ENCODE measurements around the gene DDC.
A peak's percentile ranks its signal among the peaks of the same experiment; 100 is the strongest.

The DDC gene

DNA sequence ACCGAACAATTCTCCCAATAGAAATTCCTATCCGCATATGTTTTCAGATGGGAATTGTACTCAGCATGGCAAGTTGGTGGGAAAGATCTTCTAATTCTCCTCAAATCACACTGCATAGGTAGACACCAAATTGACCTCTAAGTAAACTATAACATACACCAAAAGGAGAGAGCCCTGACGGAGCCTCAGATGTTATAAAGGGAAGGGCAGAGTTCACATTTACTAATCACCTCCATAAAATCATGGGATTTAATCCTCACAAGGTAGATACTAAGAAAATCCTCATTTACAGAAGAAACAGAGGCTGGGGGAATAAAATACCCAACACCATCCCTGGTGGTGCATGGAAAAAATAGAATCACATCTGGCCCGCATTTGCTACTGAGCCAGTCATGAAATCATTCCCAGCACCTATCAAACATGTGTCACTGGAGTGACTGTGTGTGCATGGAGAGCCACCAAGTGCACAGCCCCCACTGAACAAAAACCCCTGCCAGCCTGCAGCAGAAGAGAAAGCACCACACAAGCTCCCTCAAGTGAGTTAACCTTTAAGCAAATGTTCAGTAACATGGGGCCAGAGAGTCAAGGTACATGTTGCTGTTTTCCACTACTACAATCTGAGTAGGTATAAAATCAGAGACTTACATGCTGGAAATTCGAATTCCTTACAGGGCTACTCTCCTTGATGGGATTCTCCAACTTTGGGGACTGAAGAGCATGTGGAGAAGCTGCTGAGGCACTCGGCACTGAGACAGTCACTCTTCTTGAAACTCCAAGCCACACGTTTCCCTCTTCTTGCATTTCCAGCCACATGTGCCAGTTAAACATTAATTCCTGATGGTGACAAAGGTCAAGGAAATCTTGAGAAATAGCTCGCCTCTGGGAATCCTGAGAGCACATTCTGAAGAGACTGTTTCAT lies at the start of gene DDC:
DDC (minus strand) TSS at position 766 of the 919 bp plus-strand sequence. CDS start 21,320 bp downstream, outside the sequence.
- no peak for DNase-seq

- DNase-seq: no peak
Observed at GRCh38 chr7:50613473-50613872, 48.3 kb upstream of the DDC start.

DNA sequence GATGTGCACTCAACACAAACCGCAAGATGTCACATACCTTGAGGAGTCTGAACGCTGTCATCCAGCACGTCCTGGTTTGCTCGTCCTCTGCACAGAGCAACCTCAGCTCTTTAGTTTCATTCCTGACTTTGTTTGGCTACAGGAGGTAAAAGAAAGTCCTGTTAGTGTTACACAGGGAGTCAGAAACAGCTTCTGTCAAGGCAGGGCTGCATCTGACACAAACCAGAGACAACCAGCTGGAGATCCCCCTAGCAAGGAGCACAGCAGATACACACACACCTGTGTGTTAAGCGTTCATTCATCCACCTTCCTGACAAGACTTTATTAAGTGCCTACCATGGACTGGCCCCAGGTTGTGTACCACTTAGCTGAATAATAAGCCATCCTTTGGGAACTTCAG lies 47.5 kb upstream of the DDC start:
- no peak for DNase-seq

DNA sequence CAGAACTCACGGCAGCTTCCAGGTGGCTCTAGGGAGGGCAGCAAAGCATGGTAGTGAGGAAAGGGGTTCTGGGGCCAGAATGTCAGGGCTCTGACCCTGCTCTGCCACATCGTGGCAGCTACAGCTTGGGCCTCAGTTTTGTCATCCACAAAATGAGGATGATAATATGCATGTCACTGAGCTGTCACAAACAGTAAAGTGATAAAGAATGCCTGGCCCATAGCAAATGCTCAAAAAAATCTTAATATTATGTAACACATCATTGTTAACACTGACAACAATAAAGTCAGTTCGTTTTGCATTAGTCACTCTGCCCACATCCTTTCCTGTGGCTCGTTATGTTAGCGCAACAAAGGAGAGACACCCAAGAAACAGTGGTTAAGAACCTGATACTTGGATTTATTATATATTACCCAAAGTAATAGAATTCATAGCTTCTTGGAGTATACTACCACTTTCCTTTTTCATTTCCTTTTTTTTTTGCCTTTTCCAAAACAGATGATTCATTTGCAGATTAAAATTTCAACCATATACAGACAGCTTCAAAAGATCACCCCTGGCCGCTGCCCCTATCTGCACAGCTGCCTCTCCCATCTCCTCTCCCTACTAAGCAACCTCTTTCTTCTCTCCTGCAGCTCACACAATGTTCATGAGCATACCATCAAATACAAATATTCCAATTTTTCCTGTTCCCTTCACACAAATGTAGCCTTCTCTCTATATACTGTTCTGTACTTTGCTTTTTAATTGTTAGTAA lies 45.5 kb upstream of the DDC start:
- peak; percentile 80 for DNase-seq

DNA sequence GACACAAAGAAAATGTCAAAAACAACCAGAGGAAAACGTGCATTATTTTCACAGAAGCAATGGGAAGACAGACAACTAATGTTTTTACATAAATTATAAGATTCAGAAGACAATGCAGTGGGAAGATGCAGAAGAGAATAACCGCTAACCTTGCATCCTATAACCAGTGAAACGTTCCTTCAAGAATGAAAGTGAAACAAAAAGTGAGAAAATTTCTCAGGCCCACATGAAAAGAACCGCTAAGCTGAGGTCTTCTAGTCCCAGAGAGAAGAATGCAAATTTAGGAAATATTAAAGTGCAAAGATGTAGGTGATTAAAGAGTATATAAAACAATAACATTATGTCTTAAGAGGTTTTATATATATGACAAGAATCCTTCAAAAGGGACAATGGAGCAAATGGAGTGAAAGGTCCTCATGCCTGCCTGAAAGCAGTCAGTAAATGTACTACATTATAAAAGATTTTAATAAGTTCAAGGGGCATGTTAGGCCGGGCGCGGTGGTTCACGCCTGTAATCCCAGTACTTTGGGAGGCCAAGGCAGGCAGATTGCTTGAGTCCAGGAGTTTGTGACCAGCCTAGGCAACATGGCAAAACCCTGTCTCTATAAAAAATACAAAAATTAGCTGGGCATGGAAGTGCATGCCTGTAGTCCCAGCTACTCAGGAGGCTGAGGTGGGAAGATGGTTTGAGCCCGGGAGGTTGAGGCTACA lies 43.1 kb upstream of the DDC start:
- peak; percentile 58 for DNase-seq

GRCh38 chr7:50607524-50608125 lies 42.4 kb upstream of the DDC start:
- no peak for DNase-seq

- no peak for DNase-seq
Observed at GRCh38 chr7:50605059-50605458, 39.9 kb upstream of the DDC start.

DNA sequence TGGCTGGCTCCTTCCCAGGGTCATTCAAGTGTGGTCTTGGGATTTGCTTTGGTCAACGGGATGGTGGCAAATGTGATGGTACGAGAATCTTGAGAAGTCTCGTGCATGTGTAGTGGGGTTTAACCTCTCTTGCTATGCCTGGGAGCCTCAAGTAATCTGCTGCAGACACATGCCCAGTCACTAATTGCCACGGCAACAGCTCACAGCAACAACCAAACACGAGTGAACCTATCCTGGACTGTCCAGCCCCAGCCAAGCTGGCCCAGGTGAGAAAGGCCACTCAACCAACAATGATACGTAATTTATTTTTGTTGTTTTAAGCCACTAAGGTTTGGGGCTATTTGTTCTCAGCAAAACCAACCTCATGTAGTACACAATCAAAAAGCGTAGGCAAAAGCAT lies 38.1 kb upstream of the DDC start:
- DNase-seq: no peak

- DNase-seq: no peak
Observed at GRCh38 chr7:50599385-50599784, 34.2 kb upstream of the DDC start.

GRCh38 chr7:50598460-50599343 lies 33.5 kb upstream of the DDC start:
- DNase-seq: peak; percentile 16

DNA sequence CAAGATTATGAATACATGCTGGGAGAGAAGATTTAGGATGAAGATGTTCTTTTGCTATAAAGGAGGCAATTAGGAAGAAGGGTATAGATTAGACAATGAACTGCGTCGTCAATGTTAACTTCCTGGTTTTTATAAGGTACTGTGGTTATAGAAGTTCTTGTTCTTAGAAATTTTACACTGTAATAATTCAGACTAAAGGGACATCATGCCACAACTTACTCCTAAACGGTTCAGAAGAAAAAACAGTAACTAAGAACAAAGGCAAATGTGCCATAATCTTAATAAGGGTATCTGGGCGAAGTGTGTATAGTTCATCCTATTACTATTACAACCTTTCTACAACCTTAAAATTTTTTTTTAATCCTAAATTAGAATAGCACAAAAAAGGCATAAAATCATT lies 31.3 kb upstream of the DDC start:
- DNase-seq: no peak

GRCh38 chr7:50595491-50596102 lies 30.4 kb upstream of the DDC start:
- peak; percentile 45 for DNase-seq

DNA sequence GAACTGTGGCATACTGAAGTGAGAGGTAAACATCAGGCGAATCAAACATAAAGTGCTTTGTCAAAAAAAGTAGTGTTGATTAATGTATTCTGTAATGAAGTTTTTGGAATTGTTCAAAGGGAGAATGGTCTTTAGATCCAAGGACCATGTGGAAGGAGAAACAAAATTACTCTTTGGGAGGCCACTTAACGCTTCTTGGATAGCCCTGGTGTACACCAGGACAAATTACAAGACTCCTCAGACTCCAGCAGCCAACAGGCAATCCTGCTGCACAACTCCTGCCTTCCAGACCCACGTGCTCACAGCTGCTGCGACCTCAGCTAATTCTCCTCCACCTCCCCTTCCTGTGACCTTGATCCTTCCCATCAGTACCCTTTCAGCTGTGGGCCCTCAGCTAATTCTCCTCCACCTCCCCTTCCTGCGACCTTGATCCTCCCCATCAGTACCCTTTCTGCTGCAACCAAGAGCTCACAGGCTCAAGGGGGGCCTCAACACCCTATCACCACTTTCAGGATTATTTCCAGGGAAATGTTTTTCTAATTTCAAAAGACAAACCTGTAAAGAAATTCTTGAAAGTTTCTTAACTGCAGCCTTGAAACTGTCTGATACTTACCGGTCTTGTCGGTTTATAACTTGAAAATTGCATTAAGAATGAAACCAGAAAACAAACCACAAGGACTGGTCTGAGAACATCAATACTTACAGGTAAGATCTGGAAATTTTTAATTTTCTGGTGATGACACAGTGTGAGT lies 29.7 kb upstream of the DDC start:
- peak; percentile 88 for DNase-seq

- DNase-seq: peak; percentile 51
Observed at GRCh38 chr7:50594136-50594535, 28.9 kb upstream of the DDC start.

- no peak for DNase-seq
Observed at GRCh38 chr7:50592940-50593339, 27.7 kb upstream of the DDC start.

- DNase-seq: no peak
Observed at GRCh38 chr7:50591480-50592438, 26.6 kb upstream of the DDC start.

GRCh38 chr7:50591098-50591479 lies 25.9 kb upstream of the DDC start:
- no peak for DNase-seq

DNA sequence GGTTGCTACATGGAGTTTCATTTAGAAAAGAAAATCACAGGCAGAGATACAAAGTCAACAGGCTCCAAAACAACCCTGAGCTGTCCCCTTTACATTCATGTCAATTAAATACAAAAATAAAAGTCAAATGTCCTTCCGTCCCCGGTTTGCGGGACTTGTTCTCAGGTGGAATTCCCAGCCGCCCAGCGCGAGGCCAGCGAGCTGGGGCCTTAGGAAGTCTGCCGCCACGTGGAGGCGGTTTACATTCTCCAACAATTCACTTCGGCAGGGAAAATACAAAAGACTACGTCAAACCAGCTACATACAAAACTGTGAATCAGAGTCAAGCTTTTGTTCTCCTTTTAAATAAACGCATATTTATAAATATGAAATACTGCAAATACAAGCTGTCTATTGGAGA lies 25.3 kb upstream of the DDC start:
- DNase-seq: no peak

DNA sequence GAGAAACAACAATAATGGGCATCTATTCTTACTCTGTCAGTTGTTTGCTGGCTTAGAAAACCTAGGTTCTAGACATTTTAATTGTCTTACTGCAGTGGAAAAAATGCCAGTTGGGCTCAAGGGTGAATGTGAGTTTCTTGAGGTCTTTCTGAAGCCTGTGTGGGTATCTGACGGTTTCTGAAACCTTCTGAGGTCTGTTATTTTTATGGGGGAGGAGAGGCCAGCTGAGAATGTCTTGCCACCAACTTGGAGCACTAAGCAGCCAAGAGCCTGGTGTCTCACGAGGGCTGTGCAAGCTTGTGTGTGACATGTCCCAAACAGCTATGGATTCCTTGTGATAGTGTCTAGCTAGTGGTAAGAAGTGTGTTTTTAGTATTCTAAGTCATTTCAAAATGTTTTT lies 24.2 kb upstream of the DDC start:
- peak; percentile 60 for DNase-seq

- no peak for DNase-seq
Observed at GRCh38 chr7:50588937-50589336, 23.7 kb upstream of the DDC start.
